MM.1S (cell line): ENCODE measurements around the gene OR1A1.

Experiments
- CTCF ChIP-seq: fragments of 300-600 bp; sonication (generic); IDR thresholded peaks from 2 replicates; pipeline ENCODE4 v1.5.1; 2016; ENCODE audit warnings: antibody characterized with exemption, low read length, mixed read lengths
- EZH2phosphoT487 ChIP-seq: fragments of 300-600 bp; sonication (generic); IDR thresholded peaks from 2 replicates; pipeline ENCODE4 v1.6.1; 2018; ENCODE audit warnings: antibody characterized with exemption, low read length

GRCh38 chr17:3260163-3260562 lies 52.7 kb downstream of the OR1A1 start:
- no peak for TF ChIP-seq CTCF
- no peak for TF ChIP-seq EZH2phosphoT487
